OCI-M2 (cell line): ENCODE data around the gene SLC49A3.
"Not testable (repeated sequence)": the region's sequence is repeated elsewhere in the genome, so short reads cannot be mapped to it uniquely, and the experiment has no call there.

Experiments
- DNase-seq: peaks from one replicate; lab custom pipeline; 2025; ENCODE audit not compliant: unreplicated experiment; lab: John Stamatoyannopoulos, UW

SLC49A3 gene

DNA sequence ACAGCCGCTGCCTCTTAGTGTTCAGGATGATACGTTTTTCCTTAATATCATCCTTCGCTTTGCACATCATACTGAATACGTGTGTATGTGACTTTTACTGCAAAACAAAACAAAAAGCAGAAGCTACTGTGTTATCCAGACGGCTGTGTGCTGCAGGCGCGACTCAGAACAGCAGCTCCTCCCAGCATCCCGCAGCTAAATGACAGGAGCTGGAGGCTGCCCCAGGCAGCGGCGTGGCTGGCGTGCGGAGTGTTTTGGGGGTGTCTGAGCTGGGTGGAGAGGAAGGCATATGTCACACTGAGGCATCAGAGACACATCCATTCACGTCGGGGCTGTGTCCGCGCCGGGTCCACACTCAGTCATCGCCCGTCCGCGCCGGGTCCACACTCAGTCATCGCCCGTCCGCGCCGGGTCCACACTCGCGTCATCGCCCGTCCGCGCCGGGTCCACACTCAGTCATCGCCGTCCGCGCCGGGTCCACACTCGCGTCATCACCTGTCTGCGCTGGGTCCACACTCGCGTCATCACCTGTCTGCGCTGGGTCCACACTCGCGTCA lies 33.3 kb upstream of the SLC49A3 start:
- DNase-seq = no peak

- no peak for DNase-seq
These were observed 32.6 kb upstream of the SLC49A3 start for GRCh38 chr4:721261-722168.

GRCh38 chr4:720111-720860 lies 31.3 kb upstream of the SLC49A3 start:
- DNase-seq = no peak

GRCh38 chr4:718460-718859 lies 29.5 kb upstream of the SLC49A3 start:
- DNase-seq = no peak

GRCh38 chr4:717601-718320 lies 28.8 kb upstream of the SLC49A3 start:
- no peak for DNase-seq

GRCh38 chr4:714087-714486 lies 25.1 kb upstream of the SLC49A3 start:
- no peak for DNase-seq

- no peak for DNase-seq
These were observed 24.1 kb upstream of the SLC49A3 start for GRCh38 chr4:712916-713632.

- DNase-seq = no peak
These were observed 23.1 kb upstream of the SLC49A3 start for GRCh38 chr4:712093-712492.

DNA sequence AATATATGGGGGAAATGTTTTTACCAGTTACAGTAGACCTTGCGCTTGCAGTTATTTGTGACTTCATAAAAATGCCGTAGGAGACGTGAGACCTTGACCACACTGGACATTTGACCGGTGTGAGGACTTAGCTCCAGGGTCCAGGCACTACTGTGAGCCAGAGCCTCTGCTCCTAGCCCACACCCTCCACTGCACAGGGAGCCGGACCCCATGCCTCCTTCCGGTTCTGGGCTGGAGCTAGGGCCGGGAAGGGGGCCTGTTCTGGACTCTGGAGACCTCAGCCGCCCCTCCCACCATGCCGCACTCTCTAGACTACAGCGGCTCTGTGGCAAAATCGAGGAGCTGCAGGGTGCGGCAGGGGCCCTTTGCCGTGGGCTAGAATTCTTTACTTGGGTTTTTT lies 22.0 kb upstream of the SLC49A3 start:
- DNase-seq = no peak

DNA sequence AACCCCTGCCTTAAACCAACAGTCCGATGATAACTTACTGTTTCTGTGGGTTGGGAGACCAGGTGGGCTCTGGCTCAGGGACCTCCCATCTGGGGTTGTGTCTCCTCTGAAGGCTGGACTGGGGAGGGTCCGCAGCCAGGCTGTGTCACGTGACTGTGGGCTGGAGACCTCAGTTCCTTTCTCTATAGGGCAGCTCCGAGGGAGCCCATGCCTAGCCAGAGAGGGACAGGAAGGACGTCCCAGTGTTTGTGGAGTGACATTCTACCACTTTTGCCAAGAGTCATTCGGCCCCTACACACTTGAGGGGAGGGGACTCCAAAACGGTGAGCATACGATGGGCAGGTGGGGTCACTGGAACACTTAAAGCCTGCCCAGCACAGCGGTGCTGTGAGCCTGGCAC lies 21.2 kb upstream of the SLC49A3 start:
- no peak for DNase-seq

GRCh38 chr4:709348-709747 lies 20.4 kb upstream of the SLC49A3 start:
- no peak for DNase-seq

- DNase-seq = no peak
These were observed 19.6 kb upstream of the SLC49A3 start for GRCh38 chr4:708631-708933.

DNA sequence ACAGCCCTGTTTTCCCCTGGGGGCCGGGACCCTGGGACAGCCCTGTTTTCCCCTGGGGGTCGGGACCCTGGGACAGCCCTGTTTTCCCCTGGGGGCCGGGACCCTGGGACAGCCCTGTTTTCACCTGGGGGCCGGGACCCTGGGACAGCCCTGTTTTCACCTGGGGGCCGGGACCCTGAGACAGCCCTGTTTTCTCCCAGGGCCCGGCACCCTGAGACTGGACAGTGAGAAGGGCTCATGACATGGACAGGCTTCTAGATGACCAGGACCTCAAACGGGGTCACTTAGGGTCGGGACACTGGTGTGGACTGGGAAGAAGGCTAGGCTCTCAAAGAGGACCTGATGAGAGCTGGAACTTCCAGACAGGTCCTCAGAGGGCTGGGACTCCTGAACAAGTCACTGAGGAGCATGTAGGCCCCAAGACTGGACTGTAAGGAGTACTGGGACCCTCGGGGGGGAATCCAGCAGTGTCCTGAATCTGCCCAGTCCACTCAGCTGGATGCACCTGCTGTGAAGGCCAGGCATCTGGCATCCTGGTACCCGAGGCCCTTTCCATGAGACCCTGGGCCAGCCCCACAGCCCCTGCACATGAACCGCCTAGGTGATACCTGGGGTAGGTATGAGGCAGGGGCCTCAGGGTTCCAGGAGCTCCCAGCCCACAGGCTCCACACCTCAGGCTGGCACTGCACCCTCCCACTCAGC lies 19.1 kb upstream of the SLC49A3 start:
- DNase-seq = no peak

GRCh38 chr4:706834-707598 lies 18.1 kb upstream of the SLC49A3 start:
- DNase-seq = no peak

DNA sequence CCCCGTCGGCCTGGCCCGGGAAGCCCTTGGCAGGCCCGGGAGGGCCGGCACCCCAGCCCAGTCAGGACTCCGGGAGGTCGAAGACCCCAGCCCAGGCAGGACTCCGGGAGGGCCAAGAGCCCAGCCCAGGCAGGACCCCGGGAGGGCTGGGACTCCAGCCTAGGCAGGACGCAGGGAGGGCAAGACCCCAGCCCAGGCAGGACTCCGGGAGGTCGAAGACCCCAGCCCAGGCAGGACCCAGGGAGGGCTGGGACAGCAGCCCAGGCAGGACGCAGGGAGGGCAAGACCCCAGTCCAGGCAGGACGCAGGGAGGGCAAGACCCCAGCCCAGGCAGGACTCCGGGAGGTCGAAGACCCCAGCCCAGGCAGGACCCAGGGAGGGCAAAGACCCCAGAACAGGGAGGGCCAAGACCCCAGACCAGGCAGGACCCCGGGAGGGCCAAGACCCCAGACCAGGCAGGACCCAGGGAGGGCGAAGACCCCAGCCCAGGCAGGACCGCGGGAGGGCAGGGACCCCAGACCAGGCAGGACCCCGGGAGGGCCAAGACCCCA lies 17.2 kb upstream of the SLC49A3 start:
- DNase-seq = not testable (repeated sequence)

GRCh38 chr4:705278-706082 lies 16.5 kb upstream of the SLC49A3 start, which contains the start of gene PCGF3:
Gene PCGF3 (plus strand): TSS chr4:705832. CDS start chr4:733681, 27,849 bp downstream.
- peak; percentile 31 for DNase-seq

DNA sequence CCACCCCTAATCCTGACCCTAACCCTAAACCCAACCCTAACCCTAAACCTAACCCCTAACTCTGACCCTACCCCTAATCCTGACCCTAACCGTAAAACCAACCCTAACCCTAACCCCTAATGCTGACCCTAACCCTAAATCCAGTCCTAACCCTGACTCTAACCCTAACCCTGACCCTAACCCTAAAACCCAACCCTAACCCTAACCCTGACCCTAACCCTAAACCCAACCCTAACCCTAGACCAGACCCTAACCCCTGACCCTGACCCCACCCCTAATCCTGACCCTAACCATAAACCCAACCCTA lies 16.0 kb upstream of the SLC49A3 start:
- no peak for DNase-seq

DNA sequence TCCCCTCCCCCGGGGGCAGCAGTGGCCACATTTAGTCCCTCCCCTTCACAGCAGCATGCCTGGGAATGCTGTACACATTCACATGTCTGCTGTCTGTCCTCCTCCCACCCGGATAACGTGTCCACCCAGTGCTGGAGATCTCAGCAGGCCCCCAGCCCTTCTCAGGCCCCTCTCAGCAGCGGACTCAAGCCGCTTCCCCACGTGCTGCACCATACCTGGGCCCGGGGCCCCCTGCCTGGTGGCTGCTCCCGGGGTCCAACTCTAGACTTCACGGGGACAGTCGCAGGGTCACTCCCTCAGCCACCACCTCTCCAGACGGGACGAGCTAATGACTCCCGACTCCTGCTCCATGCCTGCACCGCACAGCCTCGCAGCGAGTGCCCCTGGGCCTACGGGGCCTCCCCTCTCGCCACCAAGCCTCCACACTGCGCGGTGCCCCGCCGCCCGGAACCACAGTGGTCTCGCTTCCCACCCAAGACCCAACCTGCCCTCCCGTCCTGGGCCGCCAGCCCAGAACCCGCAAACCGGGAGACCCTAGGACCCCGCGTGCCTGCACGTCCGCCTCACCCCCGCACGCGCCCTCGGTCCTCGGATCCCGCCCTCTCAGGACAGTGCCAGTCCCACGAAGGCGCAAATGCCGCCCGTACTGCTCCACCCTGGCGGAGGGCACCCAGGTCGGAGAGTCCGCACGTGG lies 15.4 kb upstream of the SLC49A3 start:
- DNase-seq = no peak
